OCI-LY3 (cell line): ENCODE data around the gene UBE2E2.
A peak's percentile ranks its signal among the peaks of the same experiment; 100 is the strongest.

Experiments used
- H2AFZ ChIP-seq: fragments of 200-600, 300-600 bp; shearing (Covaris generic); 2 replicates; pipeline ENCODE4 v1.6.0; 2014; ENCODE audit warnings: antibody characterized with exemption, low read depth, low read length
- H3K27ac ChIP-seq: fragments of 200-600, 300-600 bp; sonication (generic); 2 replicates; pipeline ENCODE4 v1.5.1; 2014; ENCODE audit warnings: mild to moderate bottlenecking, low read length, moderate library complexity, mixed read lengths
- H3K27me3 ChIP-seq: fragments of 200-600, 300-600 bp; sonication (generic); 2 replicates; pipeline ENCODE4 v1.6.1; 2014; ENCODE audit warnings: low read depth, low read length, mixed read lengths
- H3K36me3 ChIP-seq: fragments of 200-600, 300-600 bp; sonication (generic); replicated peaks from 2 replicates; pipeline ENCODE3; 2014; ENCODE audit warnings: low read depth, low read length, mixed read lengths
- H3K4me1 ChIP-seq: fragments of 300-600, 200-600 bp; sonication (generic); 2 replicates; pipeline ENCODE4 v1.6.1; 2014; ENCODE audit warnings: low read length, mixed read lengths
- H3K4me2 ChIP-seq: fragments of 200-600, 300-600 bp; sonication (generic); 2 replicates; pipeline ENCODE4 v1.6.1; 2014; ENCODE audit warnings: low read length, mixed read lengths
- H3K4me3 ChIP-seq: fragments of 300-600, 200-600 bp; sonication (generic); 2 replicates; pipeline ENCODE4 v1.5.1; 2014; ENCODE audit warnings: antibody characterized with exemption, mild to moderate bottlenecking, low read length, moderate library complexity
- H3K79me2 ChIP-seq: fragments of 300-600, 200-600 bp; shearing (Covaris generic); 2 replicates; pipeline ENCODE4 v1.6.1; 2014; ENCODE audit warnings: mild to moderate bottlenecking, low read length, mixed read lengths
- H3K9ac ChIP-seq: fragments of 300-600, 200-600 bp; shearing (Covaris generic); 2 replicates; pipeline ENCODE4 v1.6.0; 2014; ENCODE audit warnings: mild to moderate bottlenecking, low read length, moderate library complexity
- H3K9me3 ChIP-seq: fragments of 200-600, 300-600 bp; shearing (Covaris generic); 2 replicates; pipeline ENCODE4 v1.6.1; 2014; ENCODE audit warnings: low read length, mixed read lengths; ENCODE audit not compliant: insufficient read depth
- H4K20me1 ChIP-seq: fragments of 200-600, 300-600 bp; sonication (generic); 2 replicates; pipeline ENCODE4 v1.6.1; 2016; ENCODE audit warnings: low read length, mixed read lengths; ENCODE audit not compliant: insufficient read depth
- CTCF ChIP-seq: fragments of 200-600, 300-600 bp; sonication (generic); IDR thresholded peaks from 2 replicates; pipeline ENCODE4 v1.5.1; 2014; ENCODE audit warnings: antibody characterized with exemption, low read length, low read depth
- EZH2phosphoT487 ChIP-seq: fragments of 200-600 bp; shearing (Covaris generic); IDR thresholded peaks from 2 replicates; pipeline ENCODE4 v1.6.1; 2018; ENCODE audit warnings: antibody characterized with exemption, mixed run types, low read depth

The UBE2E2 gene

GRCh38 chr3:23537101-23537551 lies 334.0 kb downstream of the UBE2E2 start:
- no peak for TF ChIP-seq EZH2phosphoT487
- TF ChIP-seq CTCF, result no peak
- Histone ChIP-seq H3K4me1 (no peaks in the 10 kb centered on the region), H3K36me3 (no peaks in the 10 kb centered on the region), H3K79me2 (no peaks in the 10 kb centered on the region), H3K9ac (no peak overlapping the region), H4K20me1 (no peaks in the 10 kb centered on the region), H3K27ac (no peak overlapping the region), H3K27me3 (no peaks in the 10 kb centered on the region), H3K4me3 (no peak overlapping the region), H3K4me2 (no peak overlapping the region), H3K9me3 (no peaks in the 10 kb centered on the region), H2AFZ (no peak overlapping the region)

GRCh38 chr3:23539185-23539584 lies 336.1 kb downstream of the UBE2E2 start:
- H3K27me3 ChIP-seq, result no peaks in the 10 kb centered on the region
- no peaks in the 10 kb centered on the region for H3K79me2 ChIP-seq
- H3K9me3 ChIP-seq, result no peaks in the 10 kb centered on the region
- no peaks in the 10 kb centered on the region for H4K20me1 ChIP-seq
- no peaks in the 10 kb centered on the region for H3K4me1 ChIP-seq
- no peak overlapping the region for H3K4me3 ChIP-seq
- H3K9ac ChIP-seq, result no peak overlapping the region
- no peak overlapping the region for H2AFZ ChIP-seq
- H3K4me2 ChIP-seq, result no peak overlapping the region
- no peak for TF ChIP-seq CTCF
- TF ChIP-seq EZH2phosphoT487, result no peak
- no peak overlapping the region for H3K27ac ChIP-seq
- no peaks in the 10 kb centered on the region for H3K36me3 ChIP-seq

DNA sequence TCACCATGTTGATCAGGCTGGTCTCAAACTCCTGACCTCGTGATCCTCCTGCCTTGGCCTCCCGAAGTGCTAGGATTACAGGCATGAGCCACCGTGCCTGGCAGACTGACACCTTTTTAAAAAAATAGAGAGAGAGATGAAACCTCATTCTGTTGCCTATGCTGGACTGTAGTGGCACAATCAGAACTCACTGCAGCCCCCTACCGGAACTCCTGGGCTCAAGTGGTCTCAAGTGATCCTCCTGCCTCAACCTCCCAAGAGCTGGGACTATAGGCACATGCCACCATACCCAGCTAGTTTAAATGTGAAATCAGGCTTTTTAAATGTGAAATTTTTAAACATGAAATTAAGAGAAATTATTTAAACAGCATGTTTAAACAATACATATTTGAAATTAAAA lies 337.5 kb downstream of the UBE2E2 start:
- no peak overlapping the region for H3K27ac ChIP-seq
- H3K4me3 ChIP-seq, result no peak overlapping the region
- no peak overlapping the region for H3K4me2 ChIP-seq
- H2AFZ ChIP-seq, result no peak overlapping the region
- TF ChIP-seq CTCF (peak; percentile 9; the same call in 1 of the 2 replicates), EZH2phosphoT487 (no peak)
- H3K79me2 ChIP-seq, result no peaks in the 10 kb centered on the region
- H4K20me1 ChIP-seq, result no peaks in the 10 kb centered on the region
- H3K4me1 ChIP-seq, result no peaks in the 10 kb centered on the region
- no peak overlapping the region for H3K9ac ChIP-seq
- H3K27me3 ChIP-seq, result no peaks in the 10 kb centered on the region
- no peaks in the 10 kb centered on the region for H3K36me3 ChIP-seq
- no peaks in the 10 kb centered on the region for H3K9me3 ChIP-seq

- Histone ChIP-seq H3K4me3 (no peak overlapping the region), H3K79me2 (no peaks in the 10 kb centered on the region), H3K9ac (no peak overlapping the region), H3K36me3 (no peaks in the 10 kb centered on the region), H3K4me1 (no peaks in the 10 kb centered on the region), H4K20me1 (no peaks in the 10 kb centered on the region), H3K27me3 (no peaks in the 10 kb centered on the region), H3K4me2 (no peak overlapping the region), H3K27ac (no peak overlapping the region), H2AFZ (no peak overlapping the region), H3K9me3 (no peaks in the 10 kb centered on the region)
- TF ChIP-seq EZH2phosphoT487 (no peak), CTCF (no peak)
These were observed 339.0 kb downstream of the UBE2E2 start for GRCh38 chr3:23542079-23542478.
